Suprapubic skin (tissue), 4 donors: ENCODE results near the gene RASSF5.

Experiments
- POLR2A ChIP-seq, 2 donors: fragments of 450-650 bp; IDR thresholded peaks; one replicate each; pipeline ENCODE4 v1.6.1; 2017; ENCODE audit warnings: antibody characterized with exemption in 2 of 2, mild to moderate bottlenecking in 2 of 2, moderate library complexity in 2 of 2
- POLR2AphosphoS5 ChIP-seq, 3 donors: sonication (generic); formaldehyde crosslinking; IDR thresholded peaks; one replicate each; pipeline ENCODE4 v1.6.1; 2017; ENCODE audit warnings: antibody characterized with exemption in 3 of 3
- TF ChIP-seq, protein P1 (sequence below), 2 donors: fragments of 200-600 bp in 1 of 2; fragments of 450-650 bp in 1 of 2; sonication (generic) in 1 of 2; IDR thresholded peaks; one replicate each; pipeline ENCODE4 v1.5.1; 2016 to 2019; ENCODE audit warnings: antibody characterized with exemption in 2 of 2, mild to moderate bottlenecking in 1 of 2, moderate library complexity in 1 of 2

DNA sequence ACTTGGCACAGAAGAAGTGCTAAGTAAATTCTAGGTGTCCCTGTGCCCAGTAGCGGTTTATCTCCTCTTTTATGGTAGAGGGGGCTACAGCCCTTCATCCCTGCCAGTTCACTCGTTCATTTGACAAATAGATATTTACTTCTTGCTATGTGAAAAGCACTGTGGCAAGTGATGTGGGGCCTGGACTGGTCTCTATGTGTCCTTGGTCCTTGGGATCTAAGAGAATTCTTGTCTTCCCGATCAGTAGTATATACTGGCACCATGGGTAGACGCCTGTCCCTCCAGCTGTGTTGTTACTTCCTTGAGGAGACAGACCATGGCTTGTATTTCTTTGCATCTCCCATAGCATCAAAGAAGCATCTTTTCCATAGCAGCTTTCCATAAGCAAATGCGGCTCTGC is 75.2 kb downstream of the RASSF5 start:
- TF ChIP-seq POLR2A (IDR thresholded peaks at IDR 0.05) (no peak), POLR2AphosphoS5 (IDR thresholded peaks at IDR 0.05) (no peak)
- TF ChIP-seq, protein P1, sequence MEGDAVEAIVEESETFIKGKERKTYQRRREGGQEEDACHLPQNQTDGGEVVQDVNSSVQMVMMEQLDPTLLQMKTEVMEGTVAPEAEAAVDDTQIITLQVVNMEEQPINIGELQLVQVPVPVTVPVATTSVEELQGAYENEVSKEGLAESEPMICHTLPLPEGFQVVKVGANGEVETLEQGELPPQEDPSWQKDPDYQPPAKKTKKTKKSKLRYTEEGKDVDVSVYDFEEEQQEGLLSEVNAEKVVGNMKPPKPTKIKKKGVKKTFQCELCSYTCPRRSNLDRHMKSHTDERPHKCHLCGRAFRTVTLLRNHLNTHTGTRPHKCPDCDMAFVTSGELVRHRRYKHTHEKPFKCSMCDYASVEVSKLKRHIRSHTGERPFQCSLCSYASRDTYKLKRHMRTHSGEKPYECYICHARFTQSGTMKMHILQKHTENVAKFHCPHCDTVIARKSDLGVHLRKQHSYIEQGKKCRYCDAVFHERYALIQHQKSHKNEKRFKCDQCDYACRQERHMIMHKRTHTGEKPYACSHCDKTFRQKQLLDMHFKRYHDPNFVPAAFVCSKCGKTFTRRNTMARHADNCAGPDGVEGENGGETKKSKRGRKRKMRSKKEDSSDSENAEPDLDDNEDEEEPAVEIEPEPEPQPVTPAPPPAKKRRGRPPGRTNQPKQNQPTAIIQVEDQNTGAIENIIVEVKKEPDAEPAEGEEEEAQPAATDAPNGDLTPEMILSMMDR (IDR thresholded peaks at IDR 0.05) = no peak
